GM21367 (cell line): ENCODE results near the gene TBC1D19.
A peak's percentile ranks its signal among the peaks of the same experiment; 100 is the strongest.

Experiments used
- ATAC-seq: cut with Tn5 transposase; IDR thresholded peaks from one replicate; pipeline ENCODE4 v1.9.1; 2021; ENCODE audit not compliant: unreplicated experiment

The TBC1D19 gene

DNA sequence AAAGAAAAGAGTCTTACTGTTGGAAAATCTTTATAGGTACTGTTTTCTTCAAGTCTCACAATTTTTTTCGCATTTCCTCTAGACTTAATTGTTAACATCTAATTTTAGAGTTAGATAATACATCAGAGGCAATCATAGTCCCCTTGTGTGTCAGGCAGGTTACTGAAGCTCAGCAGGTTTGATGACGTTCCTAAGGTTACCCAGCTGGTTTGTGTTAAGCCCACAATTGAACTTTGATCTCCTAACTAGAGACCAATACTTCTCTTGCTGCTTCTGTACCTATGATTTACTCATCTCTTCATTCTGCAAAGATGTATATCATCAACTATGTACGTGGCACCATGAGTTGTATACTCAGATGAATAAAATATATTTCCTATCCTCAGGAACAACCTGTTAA, 145.1 kb downstream of the TBC1D19 start:
- no peak for ATAC-seq

- ATAC-seq, result no peak
Observed at GRCh38 chr4:26729547-26729946, 145.7 kb downstream of the TBC1D19 start.

DNA sequence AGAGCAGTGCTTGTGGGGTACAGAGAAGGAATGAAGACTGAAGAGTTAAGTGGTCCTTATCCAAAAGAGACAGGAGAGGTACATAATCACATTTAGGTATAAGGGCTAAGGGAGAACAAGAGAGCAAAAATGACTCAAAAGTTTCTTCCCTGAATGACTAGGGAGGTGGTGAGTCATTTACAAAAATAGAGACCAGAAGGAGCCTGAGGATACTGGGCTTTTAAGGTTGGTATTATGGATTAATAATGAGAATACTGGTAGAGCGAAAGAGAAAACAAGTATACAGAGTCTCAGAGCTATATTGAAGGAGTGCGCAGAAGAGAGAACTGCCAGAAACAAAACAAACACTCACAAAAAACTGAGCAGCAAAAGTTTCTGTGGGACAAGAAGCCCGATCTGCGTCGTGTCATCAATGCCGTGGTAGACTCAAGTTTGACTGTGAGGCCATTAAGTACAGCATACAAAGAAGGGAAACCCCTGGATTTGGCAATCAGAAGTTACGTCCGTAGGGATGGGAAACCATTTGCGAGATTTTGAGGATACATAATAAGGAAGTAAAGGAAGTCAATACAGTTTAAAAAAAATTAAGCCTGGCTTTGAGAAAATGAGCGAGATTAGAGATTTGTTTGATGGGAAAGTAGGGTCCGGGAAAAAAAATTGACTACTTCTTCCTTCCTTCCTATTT, 147.6 kb downstream of the TBC1D19 start:
- peak; percentile 73 for ATAC-seq

- ATAC-seq, result no peak
Observed at GRCh38 chr4:26732356-26732755, 148.5 kb downstream of the TBC1D19 start.

DNA sequence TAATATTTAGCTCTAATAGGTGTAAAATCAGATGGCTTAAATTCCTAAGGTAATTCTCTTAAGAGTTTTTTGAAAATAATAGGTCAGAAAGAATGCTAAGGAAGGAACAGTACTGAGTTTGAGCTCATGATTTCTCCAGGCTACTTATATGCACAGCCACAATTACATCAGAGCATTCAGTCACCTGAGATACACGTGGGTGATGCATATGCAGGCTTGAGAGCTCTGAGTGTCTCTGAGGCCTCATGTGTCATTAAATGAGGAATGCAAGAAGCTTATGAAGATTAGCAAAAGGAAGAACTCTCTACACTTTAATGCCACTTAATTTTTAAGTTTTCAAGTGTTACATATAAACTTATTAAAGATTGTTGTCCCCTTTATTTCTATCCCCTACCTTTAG, 152.7 kb downstream of the TBC1D19 start:
- ATAC-seq, result no peak

DNA sequence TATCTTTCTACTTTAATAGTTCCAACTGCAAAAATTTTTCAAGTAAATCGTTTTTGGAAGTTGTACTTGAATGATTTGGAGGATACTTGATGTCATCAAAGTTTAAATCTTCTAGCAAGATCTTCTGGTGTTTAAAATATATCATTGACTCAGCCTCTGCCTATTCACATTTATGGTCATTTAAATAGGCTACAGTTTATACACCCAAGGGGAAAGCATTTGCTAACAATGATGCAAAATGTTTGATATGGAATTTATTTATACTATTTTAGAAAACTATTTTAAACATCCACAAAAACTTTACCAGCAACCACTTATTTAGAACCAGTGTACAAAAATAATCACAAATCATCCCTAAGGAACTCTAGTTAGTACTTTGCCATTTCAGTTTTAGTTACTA, 153.5 kb downstream of the TBC1D19 start:
- ATAC-seq, result no peak

DNA sequence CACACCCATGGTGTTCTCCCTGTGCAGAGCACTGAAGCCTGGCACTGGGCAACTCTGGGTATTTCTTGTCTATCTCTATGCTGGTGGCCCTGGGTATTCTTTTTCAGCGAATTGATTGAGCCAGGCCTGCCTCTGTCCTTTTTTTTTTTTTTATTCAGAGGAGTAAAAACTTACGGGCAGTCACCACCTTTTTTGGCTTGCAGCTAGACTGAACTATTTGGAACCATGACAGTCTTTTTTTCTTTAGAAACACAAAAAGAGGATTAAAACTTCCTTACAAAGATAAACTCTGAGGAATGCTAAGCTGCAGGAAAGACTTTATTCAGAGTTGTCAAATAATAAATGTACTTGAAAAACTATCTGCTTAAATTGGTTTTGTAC, 157.6 kb downstream of the TBC1D19 start:
- ATAC-seq, result no peak

GRCh38 chr4:26746802-26747213, 162.9 kb downstream of the TBC1D19 start:
- peak; percentile 99 for ATAC-seq

GRCh38 chr4:26748811-26749210, 164.9 kb downstream of the TBC1D19 start:
- ATAC-seq, result no peak

- no peak for ATAC-seq
Observed at GRCh38 chr4:26749867-26750266, 166.0 kb downstream of the TBC1D19 start.

GRCh38 chr4:26751004-26751403, 167.1 kb downstream of the TBC1D19 start:
- ATAC-seq, result no peak

DNA sequence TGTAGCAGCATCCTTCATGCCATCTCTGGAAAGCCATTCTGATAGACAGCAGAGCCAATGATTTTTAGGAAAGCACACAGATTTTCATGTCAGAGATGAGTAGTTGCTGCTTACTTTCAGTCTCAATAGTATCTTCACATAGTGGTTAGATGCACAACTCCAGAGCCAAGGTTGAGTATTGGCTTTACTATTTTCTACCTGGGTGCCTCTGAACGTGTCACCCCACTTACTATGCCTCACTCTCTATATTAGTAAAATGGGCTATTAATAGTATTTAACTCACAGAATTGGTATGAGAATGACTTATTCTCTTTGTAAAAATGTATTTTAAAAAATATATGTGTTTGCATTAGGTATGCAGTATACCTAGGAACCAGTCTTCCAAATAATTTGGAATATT, 168.0 kb downstream of the TBC1D19 start:
- peak; percentile 84 for ATAC-seq

- no peak for ATAC-seq
Observed at GRCh38 chr4:26753187-26753586, 169.3 kb downstream of the TBC1D19 start.

GRCh38 chr4:26753617-26754016, 169.7 kb downstream of the TBC1D19 start:
- ATAC-seq, result no peak

- ATAC-seq, result no peak
Observed at GRCh38 chr4:26757751-26758150, 173.9 kb downstream of the TBC1D19 start.

- no peak for ATAC-seq
Observed at GRCh38 chr4:26758899-26759298, 175.0 kb downstream of the TBC1D19 start.

DNA sequence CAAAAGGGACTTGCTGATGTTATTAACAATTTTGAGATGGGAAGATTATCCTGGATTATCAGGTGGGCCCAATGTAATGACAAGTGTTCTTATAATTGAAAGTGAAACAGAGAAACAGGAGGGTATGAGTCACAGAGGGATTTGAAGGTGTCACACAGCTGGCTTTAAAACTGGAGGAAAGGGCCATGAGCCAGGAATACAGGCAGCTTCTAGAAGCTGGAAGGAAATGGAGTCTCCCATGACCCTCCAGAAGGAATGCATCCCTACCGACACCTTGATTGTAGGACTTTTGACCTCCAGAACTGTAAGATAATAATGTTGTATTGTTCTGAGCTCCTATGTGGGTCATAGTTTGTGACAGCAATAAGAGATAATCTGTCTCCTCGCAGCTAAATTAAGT, 178.8 kb downstream of the TBC1D19 start:
- no peak for ATAC-seq

- no peak for ATAC-seq
Observed at GRCh38 chr4:26763063-26763462, 179.2 kb downstream of the TBC1D19 start.

GRCh38 chr4:26763648-26764047, 179.8 kb downstream of the TBC1D19 start:
- ATAC-seq, result no peak

DNA sequence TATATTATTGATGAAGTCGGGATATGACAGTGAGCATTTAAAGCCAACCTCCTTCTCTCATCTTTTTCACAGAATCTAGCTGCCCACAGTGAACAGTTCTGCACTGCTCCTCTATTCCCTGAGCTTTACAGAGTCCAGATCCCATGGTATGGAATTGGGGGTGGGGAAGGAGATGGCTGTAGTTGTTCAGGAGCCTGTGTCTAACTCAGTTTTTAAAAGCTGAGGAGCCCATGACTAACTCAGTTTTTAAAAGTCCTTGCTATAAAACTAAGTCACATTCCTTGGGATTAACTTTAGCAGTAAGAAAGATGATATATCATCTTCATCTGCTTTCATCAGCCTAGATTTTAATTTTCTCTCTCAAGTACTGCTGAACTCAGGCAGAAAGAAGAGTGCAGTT, 180.3 kb downstream of the TBC1D19 start:
- ATAC-seq, result no peak

DNA sequence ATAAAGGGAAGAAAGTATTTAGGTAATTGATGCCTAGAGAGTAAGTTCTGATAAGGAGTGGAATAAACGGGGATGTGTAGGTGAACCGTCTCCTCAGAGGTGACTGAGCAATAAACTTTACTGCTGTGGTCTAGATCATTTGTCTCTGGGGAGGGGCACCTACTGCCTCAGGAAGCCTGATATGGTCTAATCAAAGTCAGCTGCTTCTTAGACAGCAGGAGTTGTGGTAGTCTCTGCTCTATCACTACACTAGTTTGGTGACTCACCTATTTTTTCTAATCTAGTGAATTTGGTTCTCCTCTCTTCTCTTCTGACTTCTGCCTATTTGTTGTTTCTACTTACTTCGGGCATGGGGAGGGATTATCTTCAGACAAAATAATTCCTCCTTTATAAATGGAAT, 181.6 kb downstream of the TBC1D19 start:
- ATAC-seq, result no peak

DNA sequence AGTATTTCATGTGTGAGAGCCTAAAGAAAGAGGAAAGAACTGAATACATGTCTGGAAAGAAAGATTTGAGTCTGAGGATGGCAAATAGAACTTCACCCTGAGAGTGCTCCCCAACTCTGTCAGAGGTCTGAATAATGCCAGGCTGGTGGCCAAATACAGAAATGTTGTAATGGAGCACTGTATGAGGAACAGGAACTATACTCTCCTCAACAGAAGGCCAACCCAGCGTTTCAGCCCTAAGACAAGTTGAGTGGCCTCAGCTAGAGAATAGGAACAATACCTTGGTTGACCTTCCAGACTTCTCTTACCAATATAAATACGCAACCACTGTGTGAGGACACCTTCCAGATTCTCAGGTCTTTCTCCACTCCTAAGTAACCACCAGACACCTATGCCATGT, 182.3 kb downstream of the TBC1D19 start:
- no peak for ATAC-seq

GRCh38 chr4:26772096-26772873, 188.4 kb downstream of the TBC1D19 start:
- ATAC-seq, result no peak
